ENCODE data around the gene RASA4B. TPM values are rescaled to one million over a fixed set of nuclear protein-coding genes. Genes with fewer than 3 reads are reported as not detected.
"Not testable (repeated sequence)": the region's sequence is repeated elsewhere in the genome, so short reads cannot be mapped to it uniquely, and the experiment has no call there.

RASA4B gene
- total RNA-seq, 2 donors from 2014 or later: 4.3 to 7.5 TPM

DNA sequence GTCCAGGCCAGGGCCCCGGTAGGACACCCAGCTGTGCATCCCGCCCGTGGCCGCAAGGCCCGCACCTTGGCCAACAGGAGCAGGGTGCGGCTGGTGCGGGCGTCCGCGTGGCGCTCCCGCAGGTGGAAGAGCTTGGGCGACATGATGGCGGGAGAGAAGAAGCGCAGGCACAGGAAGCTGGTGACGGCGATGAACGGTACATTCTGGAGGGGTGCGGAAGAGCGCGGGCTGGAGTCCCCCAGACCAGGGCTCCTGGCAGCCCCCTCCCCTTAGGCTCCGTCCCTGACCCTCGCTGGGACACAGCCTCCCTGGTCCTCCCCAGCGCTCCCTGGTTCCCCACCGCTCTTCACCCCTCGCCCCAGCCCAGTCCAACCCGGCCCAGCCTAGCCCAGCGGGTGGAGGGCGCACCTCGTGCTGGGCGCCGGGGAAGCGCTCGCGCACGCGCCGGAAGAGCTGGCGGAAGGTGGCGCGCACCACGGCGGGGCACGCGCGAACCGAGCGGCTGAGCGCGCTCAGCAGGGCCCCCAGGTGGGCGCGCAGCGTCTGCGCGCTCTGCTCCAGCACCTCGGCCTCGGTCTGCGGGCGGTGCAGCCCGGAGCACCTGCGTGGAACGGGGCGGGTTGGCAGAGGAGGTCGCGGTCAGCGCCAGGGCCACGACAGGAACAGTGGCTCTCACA is 23.0 kb downstream of the RASA4B start:
- H3K9me3 ChIP-seq; DNase-seq (ENCODE audit: low spot score); H3K27ac ChIP-seq; H3K4me1 ChIP-seq; H3K36me3 ChIP-seq; H3K4me3 ChIP-seq; H3K27me3 ChIP-seq: not testable (repeated sequence)

DNA sequence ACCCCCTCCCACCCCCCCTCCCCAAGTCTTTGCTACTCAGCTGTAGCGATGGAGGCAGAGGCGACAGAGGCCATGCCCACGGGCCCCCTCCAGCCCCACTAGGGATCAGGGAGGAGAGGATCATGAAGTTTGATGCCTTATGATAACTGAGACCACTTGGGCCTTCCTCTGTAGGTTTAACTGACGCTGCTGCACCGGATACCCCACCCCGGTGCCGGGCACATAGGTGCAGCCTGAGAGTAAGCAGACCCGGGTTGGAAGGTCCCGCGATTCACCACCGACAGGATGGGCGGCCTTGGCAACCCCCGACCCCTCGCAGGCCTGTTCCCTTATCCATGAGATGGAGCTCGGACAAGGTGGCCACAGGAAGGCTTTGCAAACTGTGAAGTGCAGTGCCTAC is 23.6 kb downstream of the RASA4B start:
- not testable (repeated sequence) for DNase-seq (ENCODE audit: low spot score)
- peak overlapping the region in 1 of 2 donors; percentile 33 for H3K4me3 ChIP-seq

DNA sequence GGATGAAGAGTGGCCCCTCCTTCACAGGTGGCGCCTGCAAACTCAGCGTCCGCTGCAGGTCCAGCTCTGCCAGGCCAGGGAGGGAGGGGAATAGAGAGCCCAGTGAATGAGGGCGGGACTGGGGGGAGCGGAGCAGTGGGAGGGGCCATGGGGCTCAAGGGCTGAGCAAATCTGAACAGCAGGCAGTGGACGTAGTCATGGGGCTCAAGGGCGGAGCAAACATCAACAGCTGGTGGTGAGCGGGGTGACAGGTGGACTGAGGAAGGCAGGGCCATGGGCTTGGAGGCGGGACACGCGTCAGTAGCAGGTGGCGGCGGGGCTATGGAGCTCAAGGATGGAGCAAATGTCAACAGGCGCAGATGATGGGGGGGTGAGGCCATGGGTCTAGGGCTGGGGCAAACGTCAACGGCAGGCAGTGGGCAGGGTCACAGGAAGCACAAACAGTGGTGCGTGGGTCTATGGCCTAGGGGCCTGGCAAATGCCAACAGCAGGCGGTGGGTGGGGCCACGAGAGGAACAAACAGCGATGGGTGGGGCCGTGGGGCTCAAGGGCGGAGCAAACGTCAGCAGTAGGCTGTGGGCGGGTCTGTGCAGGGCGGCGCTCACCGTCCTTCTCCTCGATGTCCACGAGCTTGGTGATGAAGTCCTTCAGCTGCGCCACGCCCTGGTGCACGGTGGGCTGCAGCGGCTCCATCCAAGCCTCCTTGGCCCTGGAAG is 24.2 kb downstream of the RASA4B start:
- H3K9me3 ChIP-seq; H3K4me3 ChIP-seq; H3K27me3 ChIP-seq; H3K36me3 ChIP-seq; DNase-seq (ENCODE audit: low spot score); H3K4me1 ChIP-seq; H3K27ac ChIP-seq: not testable (repeated sequence)

More for the DNA sequence above, 23.6 kb downstream of the RASA4B start:
- H3K9me3 ChIP-seq, H3K27ac ChIP-seq, H3K4me1 ChIP-seq, H3K36me3 ChIP-seq, H3K27me3 ChIP-seq: not testable (repeated sequence)

DNA sequence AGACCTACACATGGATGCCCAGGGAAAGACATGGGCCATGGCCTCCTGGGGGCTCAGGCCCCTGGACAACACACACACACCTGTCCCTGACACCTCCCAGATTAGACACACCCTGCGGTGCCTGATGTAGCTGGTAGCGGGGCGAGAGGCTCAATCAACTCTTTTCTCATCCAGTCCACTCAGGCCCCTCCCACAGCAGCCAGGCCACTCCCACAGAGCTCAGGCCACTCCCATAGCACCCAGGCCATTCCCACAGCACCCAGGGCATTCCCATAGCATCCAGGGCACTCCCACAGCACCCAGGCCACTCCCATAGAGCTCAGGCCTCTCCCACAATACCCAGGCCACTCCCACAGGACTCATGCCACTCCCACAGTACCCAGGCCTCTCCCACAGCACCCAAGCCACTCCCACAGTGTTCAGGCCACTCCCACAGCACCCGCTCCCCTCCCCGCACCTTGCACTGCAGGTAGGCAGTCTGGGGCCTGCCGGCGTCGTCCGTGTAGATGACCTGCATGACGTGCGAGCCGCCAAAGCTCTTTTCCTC is 27.0 kb downstream of the RASA4B start:
- H3K9me3 ChIP-seq: not testable (repeated sequence)

DNA sequence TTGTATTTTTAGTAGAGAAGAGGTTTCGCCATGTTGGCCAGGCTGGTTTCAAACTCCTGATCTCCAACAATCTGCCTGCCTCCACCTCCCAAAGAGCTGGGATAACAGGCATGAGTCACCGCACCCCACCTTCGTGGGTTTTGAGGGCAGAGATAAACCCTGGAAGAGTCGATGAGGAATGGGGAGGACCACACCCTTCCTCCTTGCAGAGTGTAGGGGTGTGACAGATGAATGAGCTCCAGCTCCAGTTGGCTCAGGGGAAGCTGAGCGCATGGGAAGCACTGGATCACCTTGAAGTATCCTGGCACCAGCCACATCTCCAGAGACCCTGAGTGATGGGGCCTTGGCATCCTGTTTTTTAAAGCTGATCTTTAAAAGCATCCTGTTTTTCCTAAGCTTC is 33.3 kb downstream of the RASA4B start:
- H3K4me1 ChIP-seq; H3K27me3 ChIP-seq; H3K4me3 ChIP-seq; H3K27ac ChIP-seq; H3K9me3 ChIP-seq; H3K36me3 ChIP-seq; DNase-seq (ENCODE audit: low spot score): not testable (repeated sequence)

More for the DNA sequence above, 27.0 kb downstream of the RASA4B start:
- H3K36me3 ChIP-seq, H3K27ac ChIP-seq, H3K4me1 ChIP-seq, H3K4me3 ChIP-seq, H3K27me3 ChIP-seq: not testable (repeated sequence)
- DNase-seq (ENCODE audit: low spot score): peak; percentile 53

DNA sequence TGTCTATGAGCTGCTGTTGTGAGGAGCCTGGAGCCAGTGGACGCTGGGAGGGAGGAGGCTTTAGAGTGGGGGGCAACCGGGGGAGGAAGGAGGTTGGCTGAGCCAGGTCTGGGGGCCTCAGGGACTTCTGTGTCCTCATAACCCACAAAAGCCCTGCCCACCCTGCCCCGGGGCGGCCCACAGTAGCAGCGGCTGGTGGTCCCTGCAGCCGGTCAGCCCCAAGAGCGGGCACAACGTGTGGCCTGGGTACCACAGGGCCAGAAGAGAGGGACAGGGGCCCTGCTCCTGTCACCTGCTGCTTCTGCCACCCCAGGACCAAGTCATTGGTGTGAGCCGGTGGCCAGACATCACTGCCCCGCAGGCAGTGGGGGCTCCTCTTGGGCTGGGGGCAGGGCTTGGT is 35.6 kb downstream of the RASA4B start:
- not testable (repeated sequence) for DNase-seq (ENCODE audit: low spot score); H3K36me3 ChIP-seq; H3K4me3 ChIP-seq; H3K4me1 ChIP-seq; H3K27me3 ChIP-seq; H3K9me3 ChIP-seq; H3K27ac ChIP-seq

DNA sequence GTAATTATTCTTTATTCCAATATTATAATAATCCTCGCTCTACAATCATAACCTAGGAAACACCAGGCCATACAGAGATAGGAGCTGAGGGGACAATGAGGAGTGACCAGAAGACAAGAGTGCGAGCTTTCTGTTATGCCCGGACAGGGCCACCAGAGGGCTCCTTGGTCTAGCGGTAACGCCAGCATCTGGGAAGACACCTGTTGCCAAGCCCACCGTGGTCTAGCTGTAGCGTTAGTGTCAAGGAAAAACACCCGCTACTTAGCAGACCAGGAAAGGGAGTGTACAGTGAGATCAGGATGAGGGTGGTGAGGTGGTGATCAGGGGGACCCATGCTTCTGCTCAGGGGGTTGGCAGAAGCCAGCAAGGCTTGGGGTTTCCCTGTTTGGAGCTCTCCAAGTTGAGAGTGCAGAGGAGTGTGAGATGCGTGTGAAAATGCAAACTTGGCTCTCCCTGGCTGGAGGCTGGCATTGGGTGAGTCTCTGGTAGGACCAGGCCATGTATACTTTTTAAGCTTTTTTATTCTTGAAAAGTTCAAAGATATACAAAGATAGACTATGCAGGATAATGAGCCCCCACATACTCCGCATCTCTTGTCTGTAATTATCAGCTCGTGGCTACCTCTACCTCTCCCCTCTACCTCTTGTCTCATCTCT is 37.5 kb downstream of the RASA4B start:
- H3K9me3 ChIP-seq, H3K27me3 ChIP-seq, H3K27ac ChIP-seq, H3K36me3 ChIP-seq, H3K4me3 ChIP-seq, H3K4me1 ChIP-seq: not testable (repeated sequence)
- TF ChIP-seq, protein P1, sequence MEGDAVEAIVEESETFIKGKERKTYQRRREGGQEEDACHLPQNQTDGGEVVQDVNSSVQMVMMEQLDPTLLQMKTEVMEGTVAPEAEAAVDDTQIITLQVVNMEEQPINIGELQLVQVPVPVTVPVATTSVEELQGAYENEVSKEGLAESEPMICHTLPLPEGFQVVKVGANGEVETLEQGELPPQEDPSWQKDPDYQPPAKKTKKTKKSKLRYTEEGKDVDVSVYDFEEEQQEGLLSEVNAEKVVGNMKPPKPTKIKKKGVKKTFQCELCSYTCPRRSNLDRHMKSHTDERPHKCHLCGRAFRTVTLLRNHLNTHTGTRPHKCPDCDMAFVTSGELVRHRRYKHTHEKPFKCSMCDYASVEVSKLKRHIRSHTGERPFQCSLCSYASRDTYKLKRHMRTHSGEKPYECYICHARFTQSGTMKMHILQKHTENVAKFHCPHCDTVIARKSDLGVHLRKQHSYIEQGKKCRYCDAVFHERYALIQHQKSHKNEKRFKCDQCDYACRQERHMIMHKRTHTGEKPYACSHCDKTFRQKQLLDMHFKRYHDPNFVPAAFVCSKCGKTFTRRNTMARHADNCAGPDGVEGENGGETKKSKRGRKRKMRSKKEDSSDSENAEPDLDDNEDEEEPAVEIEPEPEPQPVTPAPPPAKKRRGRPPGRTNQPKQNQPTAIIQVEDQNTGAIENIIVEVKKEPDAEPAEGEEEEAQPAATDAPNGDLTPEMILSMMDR (IDR thresholded peaks at IDR 0.05): peak in 1 of 2 donors; percentile 58
- DNase-seq (ENCODE audit: low spot score): peak; percentile 62

DNA sequence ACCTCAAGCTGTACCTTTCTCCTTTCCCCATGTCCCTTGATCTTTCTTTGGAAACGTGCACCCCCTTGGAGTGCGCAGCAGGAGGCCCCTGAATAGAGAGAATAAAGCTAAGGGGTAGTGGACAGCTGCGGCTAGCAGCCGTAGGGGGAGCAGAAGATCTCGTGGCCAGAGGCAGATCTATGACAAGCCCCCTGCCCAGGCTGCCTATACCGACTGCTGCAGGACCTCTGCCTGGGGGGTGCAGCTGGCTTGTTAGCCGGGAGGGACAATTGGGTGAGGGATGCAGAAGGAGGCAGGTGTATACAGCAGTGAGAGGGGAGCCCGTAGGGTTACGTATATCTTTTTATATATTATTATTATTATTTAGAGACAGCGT is 38.4 kb downstream of the RASA4B start:
- H3K36me3 ChIP-seq; H3K27ac ChIP-seq; H3K4me1 ChIP-seq; H3K27me3 ChIP-seq; H3K9me3 ChIP-seq; H3K4me3 ChIP-seq; DNase-seq (ENCODE audit: low spot score): not testable (repeated sequence)

DNA sequence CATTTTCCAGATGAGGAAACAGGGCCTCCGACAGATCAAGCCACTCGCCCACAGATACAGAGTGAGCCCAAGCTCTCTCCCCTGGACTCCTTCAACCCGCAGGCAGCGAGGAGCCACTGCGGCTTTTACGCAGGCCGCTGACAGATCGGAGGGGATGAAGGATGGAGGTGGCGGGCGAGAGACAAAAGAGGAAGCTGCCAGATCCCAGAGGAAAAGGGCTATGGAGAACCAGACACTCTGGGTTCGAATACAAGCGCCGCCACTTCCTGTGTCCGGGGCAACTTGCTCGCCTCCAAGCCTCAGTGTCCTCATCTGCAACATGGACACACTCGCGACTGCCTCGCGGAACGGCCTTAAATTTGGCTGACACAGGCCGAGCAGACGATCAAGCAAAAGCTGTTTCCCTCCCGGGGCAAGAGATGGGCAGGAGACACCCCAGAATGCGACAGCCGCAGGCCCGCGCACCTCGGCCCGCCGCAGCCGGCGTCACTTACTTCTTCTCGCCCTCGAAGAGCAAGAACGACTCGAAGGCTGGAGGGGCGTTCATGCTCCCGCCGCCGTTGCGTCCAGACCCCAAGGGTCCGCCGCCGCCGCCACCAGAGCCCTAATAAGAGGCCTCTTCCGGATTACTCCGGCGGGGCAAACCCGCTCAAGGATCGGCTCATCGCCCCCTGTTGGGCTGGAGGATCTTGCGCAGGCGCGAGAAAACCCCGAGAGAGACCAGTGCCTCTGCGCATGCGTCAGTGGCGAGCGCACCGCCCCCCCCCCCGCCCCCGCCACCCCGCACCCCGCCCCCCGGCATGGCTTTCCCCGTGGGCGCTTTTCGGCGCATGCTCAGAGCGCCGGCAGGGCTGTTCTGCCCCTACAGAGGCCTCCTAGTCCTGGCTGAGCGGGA is 39.0 kb downstream of the RASA4B start, which contains the start of gene POLR2J:
POLR2J (minus strand) TSS at position 609 of the 895 bp plus-strand sequence; CDS start at position 547, 62 bp downstream.
- H3K27me3 ChIP-seq, H3K9me3 ChIP-seq, H3K36me3 ChIP-seq, H3K4me1 ChIP-seq: not testable (repeated sequence)
- DNase-seq (ENCODE audit: low spot score): peak; percentile 96
- Histone ChIP-seq H3K27ac (peak within 1 kb of the TSS in 1 of 2 donors; percentile 48), H3K4me3 (peak within 1 kb of the TSS; percentile 60 to 62)
- TF ChIP-seq, protein P1 (IDR thresholded peaks at IDR 0.05): peak; percentile 37 to 70

DNA sequence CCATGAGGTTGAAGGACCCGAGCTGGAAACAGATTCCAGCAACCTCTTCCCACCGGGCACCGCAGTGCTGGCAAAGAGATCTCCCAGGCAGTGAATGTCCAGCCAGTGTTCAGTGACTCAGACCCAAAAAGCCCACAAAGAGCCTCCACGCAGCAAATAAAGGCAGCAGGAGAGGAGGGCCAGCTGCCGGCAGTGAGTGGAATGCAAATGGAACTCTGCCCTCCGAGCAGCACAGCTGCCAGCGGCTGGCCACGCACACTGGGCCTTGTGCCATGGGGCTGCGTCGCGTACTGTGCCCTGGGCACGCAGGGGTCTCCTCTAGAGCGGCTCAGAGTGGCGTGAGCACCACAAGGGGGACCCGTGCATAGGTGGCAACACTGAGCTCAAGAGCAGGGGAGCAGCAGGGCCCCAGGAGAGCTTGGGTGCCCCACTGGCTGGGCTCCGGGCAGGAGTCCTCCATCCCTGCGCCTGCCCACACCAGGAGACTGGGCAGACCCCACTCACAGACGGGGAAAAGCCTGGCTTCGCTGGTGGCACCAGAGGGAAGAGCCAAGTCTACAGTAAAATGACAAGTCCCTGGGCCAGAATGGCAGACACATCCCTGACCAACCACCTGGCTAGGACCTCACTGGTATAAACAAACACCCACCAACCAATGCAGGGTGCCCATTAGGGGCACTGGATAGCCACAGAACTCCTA is 42.7 kb downstream of the RASA4B start:
- not testable (repeated sequence) for DNase-seq (ENCODE audit: low spot score); H3K9me3 ChIP-seq; H3K4me3 ChIP-seq; H3K4me1 ChIP-seq; H3K27ac ChIP-seq; H3K27me3 ChIP-seq
- H3K36me3 ChIP-seq: peaks cover 18% of the 10 kb centered on the region

DNA sequence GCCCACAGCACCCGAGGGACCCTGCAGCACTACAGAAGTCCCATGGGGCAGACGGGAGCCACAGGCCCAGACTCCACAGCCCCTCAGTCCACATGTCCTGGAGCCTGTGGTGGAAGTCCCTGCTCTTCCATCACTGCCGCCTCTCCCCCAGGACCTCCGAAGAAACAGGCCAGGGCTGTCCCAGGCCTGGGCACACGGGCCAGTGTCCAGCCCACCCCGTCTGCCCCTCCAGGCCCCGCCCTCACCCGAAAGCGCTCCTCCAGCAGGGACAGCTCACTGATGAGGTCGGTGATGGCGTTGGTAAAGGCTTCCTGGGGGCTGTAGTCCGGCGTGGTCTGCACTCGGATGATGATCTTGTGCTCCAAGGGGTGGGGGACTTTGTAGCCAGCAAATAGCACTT is 43.5 kb downstream of the RASA4B start:
- H3K4me1 ChIP-seq; H3K9me3 ChIP-seq; H3K4me3 ChIP-seq; DNase-seq (ENCODE audit: low spot score); H3K27me3 ChIP-seq; H3K27ac ChIP-seq: not testable (repeated sequence)
- peaks cover 18% of the 10 kb centered on the region for H3K36me3 ChIP-seq
